ENCODE measurements around the gene SLBP.

SLBP gene

DNA sequence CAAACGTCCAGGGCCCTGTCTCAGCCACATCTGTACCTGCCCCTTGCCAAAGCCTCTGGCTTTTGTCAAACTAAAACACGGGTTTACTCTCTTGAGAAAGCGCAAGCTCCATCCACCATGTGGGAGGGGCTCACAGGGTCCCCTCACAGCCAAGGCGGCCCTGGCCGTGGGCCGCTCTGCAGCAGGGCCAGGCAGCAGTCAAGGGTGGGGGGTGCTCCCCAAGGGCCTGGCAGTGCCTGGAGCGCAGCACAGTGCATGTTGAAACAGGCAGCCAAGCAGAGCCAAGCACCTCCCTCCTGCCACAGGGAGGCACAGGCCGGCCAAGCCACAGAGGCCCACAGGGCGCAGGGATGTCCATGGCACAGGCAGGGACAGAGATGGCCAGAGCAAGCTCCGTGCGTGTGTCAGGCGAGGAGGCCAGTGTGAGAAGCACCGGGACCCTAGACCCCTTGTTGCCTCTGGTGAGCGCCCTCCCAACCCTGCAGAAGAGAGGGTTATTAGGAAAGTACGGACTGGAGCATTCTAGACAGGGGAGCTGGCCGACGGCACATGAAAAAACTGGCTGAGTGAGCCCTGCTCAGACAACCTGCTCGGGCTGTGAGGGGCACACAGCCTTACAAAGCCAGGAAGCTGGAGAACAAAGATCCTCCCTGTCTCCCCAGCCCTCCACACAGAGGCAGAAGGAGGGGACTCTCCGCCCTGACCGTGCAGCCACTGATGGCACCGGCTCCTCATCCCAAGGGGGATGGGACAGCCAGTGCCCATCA lies 67.0 kb downstream of the SLBP start:
- Histone ChIP-seq H3K4me3 (replicated peaks; ENCODE audit: low read depth, low read length) (no peak overlapping the region), H3K36me3 (ENCODE audit: control insufficient read depth, insufficient read depth, low read length) (no peaks in the 10 kb centered on the region), H3K27me3 (replicated peaks; ENCODE audit: control insufficient read depth, insufficient read depth, low read length) (no peaks in the 10 kb centered on the region; the same call in 1 of the 2 replicates)
- TF ChIP-seq, protein P1, sequence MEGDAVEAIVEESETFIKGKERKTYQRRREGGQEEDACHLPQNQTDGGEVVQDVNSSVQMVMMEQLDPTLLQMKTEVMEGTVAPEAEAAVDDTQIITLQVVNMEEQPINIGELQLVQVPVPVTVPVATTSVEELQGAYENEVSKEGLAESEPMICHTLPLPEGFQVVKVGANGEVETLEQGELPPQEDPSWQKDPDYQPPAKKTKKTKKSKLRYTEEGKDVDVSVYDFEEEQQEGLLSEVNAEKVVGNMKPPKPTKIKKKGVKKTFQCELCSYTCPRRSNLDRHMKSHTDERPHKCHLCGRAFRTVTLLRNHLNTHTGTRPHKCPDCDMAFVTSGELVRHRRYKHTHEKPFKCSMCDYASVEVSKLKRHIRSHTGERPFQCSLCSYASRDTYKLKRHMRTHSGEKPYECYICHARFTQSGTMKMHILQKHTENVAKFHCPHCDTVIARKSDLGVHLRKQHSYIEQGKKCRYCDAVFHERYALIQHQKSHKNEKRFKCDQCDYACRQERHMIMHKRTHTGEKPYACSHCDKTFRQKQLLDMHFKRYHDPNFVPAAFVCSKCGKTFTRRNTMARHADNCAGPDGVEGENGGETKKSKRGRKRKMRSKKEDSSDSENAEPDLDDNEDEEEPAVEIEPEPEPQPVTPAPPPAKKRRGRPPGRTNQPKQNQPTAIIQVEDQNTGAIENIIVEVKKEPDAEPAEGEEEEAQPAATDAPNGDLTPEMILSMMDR (IDR thresholded peaks at IDR 0.05; ENCODE audit: insufficient read depth, low read length, poor library complexity, severe bottlenecking), result no peak
- no peak for DNase-seq (ENCODE audit: extremely low read depth, insufficient read length)

- Histone ChIP-seq H3K4me3 (replicated peaks; ENCODE audit: low read depth, low read length) (no peak overlapping the region), H3K36me3 (ENCODE audit: control insufficient read depth, insufficient read depth, low read length) (no peaks in the 10 kb centered on the region), H3K27me3 (replicated peaks; ENCODE audit: control insufficient read depth, insufficient read depth, low read length) (no peaks in the 10 kb centered on the region; the same call in 1 of the 2 replicates)
- no peak for DNase-seq (ENCODE audit: extremely low read depth, insufficient read length)
- TF ChIP-seq, protein P1 (IDR thresholded peaks at IDR 0.05; ENCODE audit: insufficient read depth, low read length, poor library complexity, severe bottlenecking), result no peak
Measured at GRCh38 chr4:1643971-1644735, 68.0 kb downstream of the SLBP start.
